HepG2 (cell line): ENCODE data around the gene SND1. TPM values are rescaled to one million over a fixed set of nuclear protein-coding genes. Genes with fewer than 3 reads are reported as not detected.

Experiments
- ATAC-seq: fragments of 200-7000 bp; cut with Tn5 transposase; 3 replicates; pipeline ENCODE4 v1.9.1; 2020; ENCODE audit warnings: mild to moderate bottlenecking, moderate library complexity
- BruUV-seq: library from RNA; stranded (reverse); fragments of 400-500 nt; replicated peaks from 2 replicates; lab custom pipeline; 2021; lab: Mats Ljungman, UMichigan
- CTCF ChIA-PET: fragments of 300-600 bp; formaldehyde crosslinking; extraction: SDS; loops from one replicate; lab custom pipeline; 2021; ENCODE audit warnings: low total read pairs, inconsistent platforms, low intra/inter-chr PET ratio; lab: Yijun Ruan, JAX
- POLR2A ChIA-PET: fragments of 350-600 bp; sonication (Branson Sonifier 250); formaldehyde crosslinking; loops from one replicate; lab custom pipeline; 2020; ENCODE audit warnings: antibody characterized with exemption, inconsistent platforms; lab: Yijun Ruan, JAX
- DNase-seq: peaks from one replicate; pipeline ENCODE4 v3.0.0-alpha.2; 2015; ENCODE audit warnings: low spot score
- FAIRE-seq: peaks from 3 replicates; lab custom pipeline; 2011; peaks lifted over from hg19 to GRCh38; lab: Jason Lieb, UNC
- H2AFZ ChIP-seq: one replicate; pipeline ENCODE4 v1.6.1; 2011; ENCODE audit warnings: low read length, inconsistent platforms
- H3K27ac ChIP-seq: fragments of 300-600 bp; 3 replicates; pipeline ENCODE4 v1.8.0; 2011; ENCODE audit warnings: mixed run types, mild to moderate bottlenecking, mixed read lengths, low read length, inconsistent platforms; ENCODE audit not compliant: insufficient read depth; ENCODE audit errors: extremely low read length
- H3K27me3 ChIP-seq, 2 experiments: fragments of 200-600 bp in 1 of 2; 2 replicates in 1 of 2; 3 replicates in 1 of 2; pipeline versions ENCODE4 v1.6.0 to v1.8.0; 2011; ENCODE audit warnings: low read length in 2 of 2, mild to moderate bottlenecking in 2 of 2, moderate library complexity in 2 of 2, inconsistent platforms in 1 of 2; ENCODE audit not compliant: insufficient read depth in 2 of 2, control insufficient read depth in 1 of 2
- H3K36me3 ChIP-seq, 2 experiments: fragments of 200-600 bp in 1 of 2; replicated peaks in 1 of 2; 2 replicates in 1 of 2; 3 replicates in 1 of 2; pipeline versions ENCODE4 v1.5.1 to v1.8.0; 2011; ENCODE audit warnings: low read length in 2 of 2, inconsistent platforms in 1 of 2; ENCODE audit not compliant: insufficient read depth in 2 of 2, control insufficient read depth in 1 of 2
- H3K4me1 ChIP-seq: 2 replicates; pipeline ENCODE4 v1.5.1; 2012; ENCODE audit warnings: low read length, inconsistent platforms; ENCODE audit not compliant: insufficient read depth
- H3K4me2 ChIP-seq: 2 replicates; pipeline ENCODE4 v1.6.0; 2011; ENCODE audit warnings: low read depth, low read length, inconsistent platforms
- H3K4me3 ChIP-seq, 3 experiments: fragments of 200-600 bp in 1 of 3; sonication (generic), shearing (Covaris generic) in 1 of 3; replicated peaks in 1 of 3; 2 replicates each; pipeline ENCODE4 v1.5.1; 2011 to 2016; ENCODE audit warnings: low read length in 3 of 3, inconsistent platforms in 2 of 3, low read depth in 2 of 3, mild to moderate bottlenecking in 2 of 3, control low read depth in 1 of 3, mixed read lengths in 1 of 3; ENCODE audit not compliant: insufficient read depth in 1 of 3
- H3K79me2 ChIP-seq: one replicate; pipeline ENCODE4 v1.6.1; 2011; ENCODE audit warnings: low read length, inconsistent platforms; ENCODE audit not compliant: insufficient read depth
- H3K9ac ChIP-seq: 2 replicates; pipeline ENCODE4 v1.6.0; 2011; ENCODE audit warnings: mild to moderate bottlenecking, low read depth, low read length, inconsistent platforms; ENCODE audit not compliant: insufficient read depth
- H3K9me3 ChIP-seq: 2 replicates; pipeline ENCODE4 v1.5.1; 2012; ENCODE audit warnings: mild to moderate bottlenecking, low read length
- H4K20me1 ChIP-seq: 2 replicates; pipeline ENCODE4 v1.6.0; 2011; ENCODE audit warnings: inconsistent platforms, mild to moderate bottlenecking, low read length, moderate library complexity; ENCODE audit not compliant: insufficient read depth
- BCL3 ChIP-seq: sonication (generic); formaldehyde crosslinking; IDR thresholded peaks from 2 replicates; pipeline ENCODE4 v1.5.1; 2020; ENCODE audit warnings: mild to moderate bottlenecking, missing genetic modification reagents, moderate library complexity
- ELK4 ChIP-seq: sonication (generic); formaldehyde crosslinking; IDR thresholded peaks from 2 replicates; pipeline ENCODE4 v1.9.0; 2021; ENCODE audit warnings: missing genetic modification reagents, borderline replicate concordance
- FLYWCH1 ChIP-seq: sonication (generic); formaldehyde crosslinking; IDR thresholded peaks from 2 replicates; pipeline ENCODE4 v1.8.1; 2023; ENCODE audit warnings: mild to moderate bottlenecking, missing genetic modification reagents
- GPN1 ChIP-seq: sonication (generic); formaldehyde crosslinking; IDR thresholded peaks from 2 replicates; pipeline ENCODE4 v1.5.1; 2020; ENCODE audit warnings: missing genetic modification reagents, borderline replicate concordance
- HDAC1 ChIP-seq: sonication (generic); formaldehyde crosslinking; IDR thresholded peaks from 2 replicates; pipeline ENCODE4 v1.5.1; 2020; ENCODE audit warnings: mild to moderate bottlenecking, missing genetic modification reagents
- HHEX ChIP-seq: IDR thresholded peaks from 2 replicates; pipeline ENCODE4 v1.6.1; 2016; ENCODE audit warnings: control low read depth
- NCOA2 ChIP-seq: sonication (generic); formaldehyde crosslinking; IDR thresholded peaks from 2 replicates; pipeline ENCODE4 v1.8.0; 2022; ENCODE audit warnings: inconsistent platforms
- RNF219 ChIP-seq: sonication (generic); formaldehyde crosslinking; IDR thresholded peaks from 2 replicates; pipeline ENCODE4 v1.5.0; 2020; ENCODE audit warnings: mild to moderate bottlenecking, missing genetic modification reagents
- ZKSCAN8 ChIP-seq: IDR thresholded peaks from 2 replicates; pipeline ENCODE4 v1.6.1; 2016; ENCODE audit warnings: borderline replicate concordance, missing genetic modification reagents, missing compliant biosample characterization
- ZNF282 ChIP-seq: fragments of 450-650 bp; IDR thresholded peaks from 2 replicates; pipeline ENCODE4 v1.6.1; 2018; ENCODE audit not compliant: partially characterized antibody
- ZNF296 ChIP-seq: sonication (generic); formaldehyde crosslinking; conservative IDR thresholded peaks from 2 replicates; pipeline ENCODE4 v1.5.0; 2020; ENCODE audit warnings: mild to moderate bottlenecking, missing genetic modification reagents
- ZNF496 ChIP-seq: sonication (generic); formaldehyde crosslinking; IDR thresholded peaks from 2 replicates; pipeline ENCODE4 v1.8.1; 2023; ENCODE audit warnings: mild to moderate bottlenecking, moderate library complexity, missing genetic modification reagents; ENCODE audit not compliant: insufficient replicate concordance
- ZNF660 ChIP-seq: sonication (generic); formaldehyde crosslinking; IDR thresholded peaks from 2 replicates; pipeline ENCODE4 v1.5.1; 2020; ENCODE audit warnings: mild to moderate bottlenecking, low read depth, missing genetic modification reagents, borderline replicate concordance
- WGBS: methylation state at CpG from one replicate; pipeline ENCODE4 v1.1.6; 2017; ENCODE audit warnings: low lambda C conversion rate; 5-methylcytosine and 5-hydroxymethylcytosine counted together
- in situ Hi-C: cut with HindIII; loops from 2 replicates; pipeline ENCODE4 v1.10.0; 2017; ENCODE audit warnings: low pct_unique_long_range_greater_than_20kb; ENCODE audit not compliant: extremely low pct_ligation_motif_present
- intact Hi-C: fragments of 100-400 bp; cut with micrococcal nuclease; formaldehyde crosslinking; loops from one replicate; pipeline ENCODE4 v1.10.0; 2022; ENCODE audit not compliant: unreplicated experiment
- polyA plus RNA-seq, 8 experiments: library from polyadenylated mRNA; depleted of rRNA in 3 of 8; stranded (reverse) in 7 of 8; unstranded in 1 of 8; fragments of >200 nt; fragmentation: Illumina TruSeq in 4 of 8; extraction: Trizol in 4 of 8; gene quantifications; 2 replicates each; pipeline versions ENCODE4 v1.2.1 to v1.2.3, GENCODE V29; 2011 to 2016; ENCODE audit warnings: low read depth in 4 of 8, missing spikeins in 1 of 8, mixed read lengths in 1 of 8; ENCODE audit not compliant: insufficient read depth in 1 of 8
- total RNA-seq, 5 experiments: library from RNA; depleted of rRNA; stranded (reverse); fragments of >200 nt; fragmentation: Illumina TruSeq; extraction: Trizol; gene quantifications; 2 replicates each; pipeline ENCODE4 v1.2.3, GENCODE V29; 2016; ENCODE audit warnings: low read depth in 1 of 5

The SND1 gene
- total and polyA plus RNA-seq, 2 of the 13 experiments (the other 11 are each of a cell fraction or from before 2014, with no cell fraction given) = 110 to 182 TPM

GRCh38 chr7:127981965-127982364 is 330.0 kb downstream of the SND1 start:
- Histone ChIP-seq H3K4me3 (no peak overlapping the region), H3K4me2 (no peak overlapping the region), H3K4me1 (no peaks in the 10 kb centered on the region; the same call in 1 of the 2 replicates), H3K9me3 (peaks cover 6% of the 10 kb centered on the region; the same call in 1 of the 2 replicates), H3K36me3 (peaks cover 3 to 23% of the 10 kb centered on the region in 2 experiments; a peak in 4 of 5 replicates), H3K27ac (no peak overlapping the region), H4K20me1 (0 out of 2 replicates have a peak, but pooled peaks cover 3% of the 10 kb centered on the region), H3K79me2 (no peaks in the 10 kb centered on the region), H2AFZ (no peak overlapping the region), H3K27me3 (no peaks in the 10 kb centered on the region), H3K9ac (no peak overlapping the region)
- 96% methylated on average over 4 of the region's 4 CpGs for WGBS
- no peak for FAIRE-seq
- in situ Hi-C loops = no loop called here
- no peak for DNase-seq
- no TSS peak for BruUV-seq
- ChIA-PET CTCF (no interaction called here), POLR2A (no interaction called here)
- ATAC-seq = no peak
- TF ChIP-seq ZNF660 (CRISPR knock-in tag) (no peak), ZNF496 (CRISPR knock-in tag) (no peak), FLYWCH1 (no peak), BCL3 (no peak), HDAC1 (CRISPR knock-in tag) (no peak)
- intact Hi-C loops = no loop called here

GRCh38 chr7:127983804-127984332 is 331.9 kb downstream of the SND1 start:
- H3K4me3 ChIP-seq = no peak overlapping the region
- 0 out of 2 replicates have a peak, but pooled peaks cover 3% of the 10 kb centered on the region for H4K20me1 ChIP-seq
- CTCF ChIA-PET = no interaction called here
- in situ Hi-C loops (no loop called here), intact Hi-C loops (no loop called here)
- peak; percentile 14 for DNase-seq
- no TSS peak for BruUV-seq
- H3K79me2 ChIP-seq = no peaks in the 10 kb centered on the region
- no peak overlapping the region for H2AFZ ChIP-seq
- no peaks in the 10 kb centered on the region for H3K9me3 ChIP-seq
- ATAC-seq = peak; percentile 41; the same call in 2 of the 3 replicates
- no peak overlapping the region for H3K4me2 ChIP-seq
- H3K9ac ChIP-seq = no peak overlapping the region
- H3K27ac ChIP-seq = no peak overlapping the region
- no peak for FAIRE-seq
- POLR2A ChIA-PET = no interaction called here
- 92% methylated on average over 5 of the region's 5 CpGs for WGBS
- H3K36me3 ChIP-seq = peaks cover 2 to 17% of the 10 kb centered on the region in 2 experiments; a peak in 4 of 5 replicates
- H3K27me3 ChIP-seq = no peaks in the 10 kb centered on the region
- no peaks in the 10 kb centered on the region; the same call in 1 of the 2 replicates for H3K4me1 ChIP-seq
- TF ChIP-seq NCOA2 (CRISPR knock-in tag) (no peak), GPN1 (CRISPR knock-in tag) (no peak), ZKSCAN8 (CRISPR knock-in tag) (no peak), RNF219 (no peak), ELK4 (no peak), ZNF296 (no peak), HHEX (CRISPR knock-in tag) (no peak), ZNF282 (no peak)
